NOMO-1 treated with DMSO at 0.1 percent for 48 hours (cell line): ENCODE measurements around the gene FCHO2.
A peak's percentile ranks its signal among the peaks of the same experiment; 100 is the strongest.
"Not testable (repeated sequence)": the region's sequence is repeated elsewhere in the genome, so short reads cannot be mapped to it uniquely, and the experiment has no call there.

ENCODE experiments used
- DNase-seq: peaks from one replicate; lab custom pipeline; 2025; ENCODE audit not compliant: unreplicated experiment; lab: John Stamatoyannopoulos, UW

Gene FCHO2, protein sequence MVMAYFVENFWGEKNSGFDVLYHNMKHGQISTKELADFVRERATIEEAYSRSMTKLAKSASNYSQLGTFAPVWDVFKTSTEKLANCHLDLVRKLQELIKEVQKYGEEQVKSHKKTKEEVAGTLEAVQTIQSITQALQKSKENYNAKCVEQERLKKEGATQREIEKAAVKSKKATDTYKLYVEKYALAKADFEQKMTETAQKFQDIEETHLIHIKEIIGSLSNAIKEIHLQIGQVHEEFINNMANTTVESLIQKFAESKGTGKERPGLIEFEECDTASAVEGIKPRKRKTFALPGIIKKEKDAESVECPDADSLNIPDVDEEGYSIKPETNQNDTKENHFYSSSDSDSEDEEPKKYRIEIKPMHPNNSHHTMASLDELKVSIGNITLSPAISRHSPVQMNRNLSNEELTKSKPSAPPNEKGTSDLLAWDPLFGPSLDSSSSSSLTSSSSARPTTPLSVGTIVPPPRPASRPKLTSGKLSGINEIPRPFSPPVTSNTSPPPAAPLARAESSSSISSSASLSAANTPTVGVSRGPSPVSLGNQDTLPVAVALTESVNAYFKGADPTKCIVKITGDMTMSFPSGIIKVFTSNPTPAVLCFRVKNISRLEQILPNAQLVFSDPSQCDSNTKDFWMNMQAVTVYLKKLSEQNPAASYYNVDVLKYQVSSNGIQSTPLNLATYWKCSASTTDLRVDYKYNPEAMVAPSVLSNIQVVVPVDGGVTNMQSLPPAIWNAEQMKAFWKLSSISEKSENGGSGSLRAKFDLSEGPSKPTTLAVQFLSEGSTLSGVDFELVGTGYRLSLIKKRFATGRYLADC

GRCh38 chr5:72955768-72956323 is at the start of gene FCHO2:
FCHO2 (plus strand) TSS chr5:72956041; CDS start chr5:72956097, 56 bp downstream.
- peak; percentile 90 for DNase-seq

- no peak for DNase-seq
These were observed 49.0 kb upstream of the FCHO2 start for GRCh38 chr5:72906806-72907205.

- no peak for DNase-seq
These were observed 47.2 kb upstream of the FCHO2 start for GRCh38 chr5:72908664-72909063.

GRCh38 chr5:72917371-72917776 is 38.5 kb upstream of the FCHO2 start:
- no peak for DNase-seq

DNA sequence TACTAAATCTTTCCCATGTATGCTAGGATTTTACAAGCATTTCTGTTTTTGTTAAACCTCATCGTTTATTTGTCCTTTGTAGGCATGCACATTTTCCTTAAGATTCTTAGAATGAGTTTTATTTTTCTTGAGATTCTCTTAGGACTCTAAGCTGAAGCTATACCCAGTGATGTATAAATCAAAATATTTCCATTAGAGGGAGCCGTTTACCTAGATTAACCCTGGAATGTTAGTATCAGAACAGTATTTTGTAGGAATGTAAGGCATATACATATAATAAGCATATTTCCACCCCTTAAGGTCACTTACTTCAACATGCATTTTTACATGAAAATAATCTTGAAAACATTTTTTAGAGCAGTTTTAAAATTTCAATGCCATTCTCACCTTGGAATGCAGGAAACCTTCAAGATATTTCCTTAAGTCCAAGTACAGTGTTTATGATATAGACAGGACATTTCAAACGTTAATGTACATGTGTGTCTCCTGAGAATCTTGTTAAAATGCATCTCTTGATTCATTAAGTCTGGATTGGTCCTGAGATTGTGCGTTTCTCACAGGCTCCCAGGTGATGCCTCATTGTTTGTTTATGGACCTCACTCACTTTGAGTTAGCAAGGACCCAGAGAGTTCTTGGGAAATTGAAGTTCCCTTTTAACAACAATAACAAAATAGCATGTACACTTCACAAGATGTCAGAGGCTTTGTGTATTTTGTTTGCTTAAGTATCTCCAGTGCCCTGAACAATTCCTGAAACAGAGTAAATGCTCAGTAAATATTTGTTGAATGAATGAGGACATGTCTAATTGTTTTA is 34.9 kb upstream of the FCHO2 start:
- DNase-seq: peak; percentile 20

GRCh38 chr5:72921886-72922285 is 34.0 kb upstream of the FCHO2 start:
- DNase-seq: no peak

DNA sequence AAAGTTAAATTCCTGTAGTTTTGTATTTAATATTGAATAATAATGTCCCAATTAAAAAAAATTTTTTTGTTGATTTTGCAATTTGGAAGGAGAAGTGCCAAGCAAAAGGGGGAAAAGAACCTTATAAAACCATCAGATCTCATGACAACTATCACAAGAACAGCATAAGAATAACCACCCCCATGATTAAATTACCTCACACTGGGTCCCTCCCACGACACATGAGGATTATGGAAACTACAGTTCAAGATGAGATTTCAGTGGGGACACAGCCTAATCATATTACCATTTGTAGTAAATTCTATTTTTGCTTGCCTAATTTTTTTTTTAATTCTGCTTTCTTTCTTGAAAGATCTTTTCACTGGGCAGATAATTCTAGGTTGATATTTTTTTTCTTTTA is 33.4 kb upstream of the FCHO2 start:
- DNase-seq: no peak

DNA sequence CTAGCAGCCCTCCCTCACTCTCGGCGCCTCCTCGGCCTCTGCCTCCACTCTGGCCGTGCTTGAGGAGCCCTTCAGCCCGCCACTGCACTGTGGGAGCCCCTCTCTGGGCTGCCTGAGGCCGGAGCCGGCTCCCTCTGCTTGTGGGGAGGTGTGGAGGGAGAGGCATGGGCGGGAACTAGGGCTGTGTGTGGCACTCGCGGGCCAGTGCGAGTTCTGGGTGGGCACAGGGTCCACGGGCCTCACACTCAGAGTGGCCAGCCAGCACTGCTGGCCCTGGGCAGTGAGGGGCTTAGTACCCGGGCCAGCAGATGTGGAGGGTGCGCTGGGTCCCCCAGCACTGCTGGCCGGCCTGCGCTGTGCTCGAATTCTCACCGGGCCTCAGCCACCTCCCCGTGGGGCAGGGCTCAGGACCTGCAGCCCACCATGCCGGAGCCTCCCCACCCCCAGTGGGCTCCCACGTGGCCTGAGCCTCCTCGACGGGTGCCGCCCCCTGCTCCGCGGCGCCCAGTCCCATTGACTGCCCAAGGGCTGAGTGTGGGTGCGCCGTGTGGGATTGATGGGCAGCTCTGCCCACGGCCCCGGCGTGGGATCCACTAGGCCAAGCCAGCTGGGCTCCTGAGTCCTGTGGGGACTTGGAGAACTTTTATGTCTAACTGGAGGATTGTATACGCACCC is 30.4 kb upstream of the FCHO2 start:
- no peak for DNase-seq

DNA sequence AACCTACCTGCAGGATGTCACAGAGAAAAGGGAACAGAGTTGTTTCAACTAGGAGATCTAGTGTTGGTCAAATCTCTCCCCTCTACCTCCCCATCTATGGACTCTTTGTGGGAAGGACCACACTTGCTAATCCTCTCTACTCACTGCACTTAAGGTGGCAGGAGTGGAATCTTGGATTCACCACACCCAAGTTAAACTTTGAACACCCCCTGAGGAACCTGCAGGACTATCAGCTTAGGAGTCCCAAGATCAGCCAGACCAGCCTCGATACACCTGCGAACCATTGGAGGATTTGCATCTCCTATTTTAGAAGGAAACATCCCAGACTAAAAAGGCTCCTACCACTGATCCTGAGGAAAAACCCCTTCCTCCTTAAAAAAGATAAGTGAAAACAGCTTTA is 23.2 kb upstream of the FCHO2 start:
- not testable (repeated sequence) for DNase-seq

- DNase-seq: not testable (repeated sequence)
These were observed 20.7 kb upstream of the FCHO2 start for GRCh38 chr5:72934953-72935725.

DNA sequence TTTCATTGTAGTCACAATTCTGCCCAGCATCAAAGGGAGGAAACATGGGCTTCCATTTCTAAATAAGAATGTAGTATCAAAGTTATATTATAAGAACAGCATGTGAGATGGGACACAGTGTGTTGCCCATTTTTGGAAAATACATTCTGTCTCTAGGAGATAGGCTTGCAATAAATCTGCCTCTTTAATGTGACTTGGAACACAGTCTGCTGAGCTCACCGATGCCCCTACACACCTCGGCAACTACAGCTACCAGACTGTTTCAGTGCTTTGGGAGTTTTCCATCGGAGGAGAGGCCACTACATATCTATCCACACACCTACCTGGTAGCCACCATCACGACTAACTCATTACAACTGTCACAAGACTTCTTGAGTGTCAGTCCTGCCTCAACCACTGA is 18.9 kb upstream of the FCHO2 start:
- no peak for DNase-seq

- DNase-seq: peak; percentile 31
These were observed 18.3 kb upstream of the FCHO2 start for GRCh38 chr5:72937517-72938061.

DNA sequence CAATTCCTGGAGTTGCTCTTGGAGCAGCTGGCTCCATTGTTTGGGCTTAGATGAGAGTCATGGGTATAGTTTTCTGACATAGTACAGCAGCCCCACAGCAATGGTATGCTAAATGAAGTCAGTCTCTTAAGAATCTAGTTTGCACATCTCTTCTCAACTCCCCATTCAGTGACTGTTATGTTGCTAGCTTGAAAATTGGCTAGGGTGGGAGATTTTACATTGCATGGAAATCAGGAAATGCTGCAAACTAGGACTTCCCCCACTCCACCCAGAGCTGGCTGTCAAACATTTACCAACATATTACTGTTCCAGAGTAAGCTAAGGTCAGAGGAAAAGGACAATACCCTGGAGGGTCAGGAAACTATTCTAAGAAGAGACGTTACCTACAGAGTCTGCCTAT is 17.6 kb upstream of the FCHO2 start:
- DNase-seq: no peak

GRCh38 chr5:72940082-72940481 is 15.8 kb upstream of the FCHO2 start:
- DNase-seq: peak; percentile 65

- DNase-seq: no peak
These were observed 12.5 kb upstream of the FCHO2 start for GRCh38 chr5:72943307-72943706.

DNA sequence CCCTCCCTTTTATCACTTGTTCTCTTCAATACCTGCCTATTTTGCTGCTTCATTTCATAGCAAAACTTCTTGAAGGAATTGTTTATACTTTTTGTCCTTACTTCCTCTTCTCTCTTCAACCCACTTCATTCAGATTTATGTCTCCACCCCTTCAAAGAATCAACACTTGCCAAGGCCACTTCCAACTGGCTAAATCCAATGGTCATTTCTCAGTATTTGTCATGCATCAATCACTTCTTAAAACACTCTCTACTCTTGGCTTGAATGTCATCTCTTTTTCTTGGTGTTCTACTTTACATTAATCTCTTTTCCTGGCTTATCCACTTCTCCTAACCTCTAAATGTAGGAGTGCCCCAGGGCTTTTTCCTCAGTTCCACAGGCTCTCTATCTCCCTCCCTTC is 8.3 kb upstream of the FCHO2 start:
- no peak for DNase-seq

GRCh38 chr5:72949481-72949880 is 6.4 kb upstream of the FCHO2 start:
- no peak for DNase-seq

- peak; percentile 53 for DNase-seq
These were observed 4.0 kb upstream of the FCHO2 start for GRCh38 chr5:72951671-72952468.

DNA sequence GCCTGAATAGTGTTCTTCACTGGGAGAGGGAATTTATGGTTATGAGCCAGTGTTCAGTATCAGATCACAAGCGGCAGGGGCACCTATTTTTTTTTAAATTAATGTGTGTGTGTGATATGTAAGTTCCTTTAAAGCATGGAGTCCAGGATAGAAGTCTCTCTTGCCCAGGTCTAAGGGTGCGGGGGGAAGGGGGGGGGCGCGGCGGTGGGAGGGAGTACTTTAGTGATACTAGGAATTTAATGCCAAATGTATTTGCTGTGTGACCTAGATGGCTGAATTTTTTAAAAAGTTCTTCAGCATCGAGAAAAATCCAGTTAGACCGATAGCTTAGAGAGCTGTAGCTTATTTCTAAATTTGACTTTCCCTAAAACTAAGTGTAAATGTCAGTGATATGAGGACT is 1.5 kb upstream of the FCHO2 start:
- DNase-seq: no peak
